OCI-LY1 (cell line): ENCODE data around the gene AMBRA1.

ENCODE experiments used
- H2AFZ ChIP-seq: fragments of 200-600 bp; sonication (generic), shearing (Covaris generic); 2 replicates; pipeline ENCODE4 v1.6.0; 2014; ENCODE audit warnings: antibody characterized with exemption, mild to moderate bottlenecking, low read length
- H3F3A ChIP-seq: fragments of 200-600 bp; sonication (generic), shearing (Covaris generic); 2 replicates; pipeline ENCODE4 v1.6.0; 2014; ENCODE audit warnings: mild to moderate bottlenecking, antibody characterized with exemption, low read length, moderate library complexity; ENCODE audit not compliant: insufficient read depth
- H3K27ac ChIP-seq: fragments of 200-600 bp; sonication (generic); 2 replicates; pipeline ENCODE4 v1.5.1; 2014; ENCODE audit warnings: low read length, mixed run types, mild to moderate bottlenecking, low read depth; ENCODE audit not compliant: poor library complexity, severe bottlenecking
- H3K27me3 ChIP-seq: fragments of 200-600 bp; sonication (generic); 2 replicates; pipeline ENCODE4 v1.6.0; 2014; ENCODE audit warnings: antibody characterized with exemption, mild to moderate bottlenecking, low read length, moderate library complexity; ENCODE audit not compliant: insufficient read depth
- H3K36me3 ChIP-seq: fragments of 200-600 bp; sonication (generic); 2 replicates; pipeline ENCODE4 v1.6.1; 2014; ENCODE audit warnings: mild to moderate bottlenecking, antibody characterized with exemption, low read length, moderate library complexity, mixed read lengths; ENCODE audit not compliant: insufficient read depth
- H3K4me1 ChIP-seq: fragments of 200-600 bp; sonication (generic); 2 replicates; pipeline ENCODE4 v1.5.1; 2014; ENCODE audit warnings: mild to moderate bottlenecking, low read length, moderate library complexity; ENCODE audit not compliant: insufficient read depth, severe bottlenecking
- H3K4me2 ChIP-seq: fragments of 200-600 bp; sonication (generic), shearing (Covaris generic); 2 replicates; pipeline ENCODE4 v1.6.1; 2014; ENCODE audit warnings: low read length
- H3K4me3 ChIP-seq: fragments of 200-600 bp; sonication (generic); 2 replicates; pipeline ENCODE4 v1.5.1; 2014; ENCODE audit warnings: low read length, low read depth, mild to moderate bottlenecking, mixed read lengths; ENCODE audit not compliant: poor library complexity, severe bottlenecking
- H3K79me2 ChIP-seq: fragments of 200-600 bp; shearing (Covaris generic); 2 replicates; pipeline ENCODE4 v1.6.1; 2016; ENCODE audit warnings: mixed run types, low read length, mixed read lengths; ENCODE audit not compliant: insufficient read depth
- H3K9ac ChIP-seq: fragments of 200-600 bp; sonication (generic), shearing (Covaris generic); 2 replicates; pipeline ENCODE4 v1.6.1; 2014; ENCODE audit warnings: mild to moderate bottlenecking, low read length, mixed read lengths
- H3K9me2 ChIP-seq: fragments of 200-600 bp; sonication (generic), shearing (Covaris generic); 2 replicates; pipeline ENCODE4 v1.6.1; 2014; ENCODE audit warnings: low read depth, mild to moderate bottlenecking, low read length, mixed read lengths
- H3K9me3 ChIP-seq: fragments of 200-600 bp; shearing (Covaris generic); 2 replicates; pipeline ENCODE4 v1.6.1; 2014; ENCODE audit warnings: low read length, mixed read lengths
- H4K20me1 ChIP-seq: fragments of 200-600 bp; sonication (generic), shearing (Covaris generic); 2 replicates; pipeline ENCODE4 v1.6.0; 2016; ENCODE audit warnings: mild to moderate bottlenecking, low read length; ENCODE audit not compliant: insufficient read depth
- EZH2 ChIP-seq: fragments of 200-600 bp; sonication (generic), shearing (Covaris generic); IDR thresholded peaks from 2 replicates; pipeline ENCODE4 v1.8.0; 2017; ENCODE audit warnings: borderline replicate concordance, mixed run types, mild to moderate bottlenecking, antibody characterized with exemption, low read length, moderate library complexity, mixed read lengths
- TF ChIP-seq, protein P1 (sequence below): fragments of 200-600 bp; sonication (generic), shearing (Covaris generic); IDR thresholded peaks from 2 replicates; pipeline ENCODE4 v1.5.1; 2017; ENCODE audit warnings: mild to moderate bottlenecking, antibody characterized with exemption, low read length, moderate library complexity, mixed read lengths

AMBRA1 gene

GRCh38 chr11:46348566-46349401, 245.0 kb downstream of the AMBRA1 start:
- H3K79me2 ChIP-seq: no peaks in the 10 kb centered on the region
- H3K9me2 ChIP-seq: no peaks in the 10 kb centered on the region
- no peaks in the 10 kb centered on the region for H3K36me3 ChIP-seq
- no peak overlapping the region for H2AFZ ChIP-seq
- H3K27ac ChIP-seq: peak overlapping the region; percentile 68
- H3K4me1 ChIP-seq: peaks cover 57% of the 10 kb centered on the region
- no peaks in the 10 kb centered on the region for H3K9me3 ChIP-seq
- no peaks in the 10 kb centered on the region for H3F3A ChIP-seq
- peak overlapping the region; percentile 91 for H3K4me3 ChIP-seq
- TF ChIP-seq EZH2: no peak
- TF ChIP-seq, protein P1, sequence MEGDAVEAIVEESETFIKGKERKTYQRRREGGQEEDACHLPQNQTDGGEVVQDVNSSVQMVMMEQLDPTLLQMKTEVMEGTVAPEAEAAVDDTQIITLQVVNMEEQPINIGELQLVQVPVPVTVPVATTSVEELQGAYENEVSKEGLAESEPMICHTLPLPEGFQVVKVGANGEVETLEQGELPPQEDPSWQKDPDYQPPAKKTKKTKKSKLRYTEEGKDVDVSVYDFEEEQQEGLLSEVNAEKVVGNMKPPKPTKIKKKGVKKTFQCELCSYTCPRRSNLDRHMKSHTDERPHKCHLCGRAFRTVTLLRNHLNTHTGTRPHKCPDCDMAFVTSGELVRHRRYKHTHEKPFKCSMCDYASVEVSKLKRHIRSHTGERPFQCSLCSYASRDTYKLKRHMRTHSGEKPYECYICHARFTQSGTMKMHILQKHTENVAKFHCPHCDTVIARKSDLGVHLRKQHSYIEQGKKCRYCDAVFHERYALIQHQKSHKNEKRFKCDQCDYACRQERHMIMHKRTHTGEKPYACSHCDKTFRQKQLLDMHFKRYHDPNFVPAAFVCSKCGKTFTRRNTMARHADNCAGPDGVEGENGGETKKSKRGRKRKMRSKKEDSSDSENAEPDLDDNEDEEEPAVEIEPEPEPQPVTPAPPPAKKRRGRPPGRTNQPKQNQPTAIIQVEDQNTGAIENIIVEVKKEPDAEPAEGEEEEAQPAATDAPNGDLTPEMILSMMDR: no peak
- H3K4me2 ChIP-seq: peak overlapping the region; percentile 94
- peak overlapping the region; percentile 92 for H3K9ac ChIP-seq
- H4K20me1 ChIP-seq: no peaks in the 10 kb centered on the region
- H3K27me3 ChIP-seq: peaks cover 6% of the 10 kb centered on the region

GRCh38 chr11:46347637-46348311, 246.0 kb downstream of the AMBRA1 start:
- Histone ChIP-seq H3F3A (no peaks in the 10 kb centered on the region), H2AFZ (no peak overlapping the region), H3K4me3 (peak overlapping the region; percentile 91), H3K27me3 (peaks cover 6% of the 10 kb centered on the region), H3K27ac (peak overlapping the region; percentile 68), H3K4me2 (peak overlapping the region; percentile 94), H3K4me1 (peaks cover 54% of the 10 kb centered on the region), H3K79me2 (no peaks in the 10 kb centered on the region), H4K20me1 (no peaks in the 10 kb centered on the region), H3K9ac (peak overlapping the region; percentile 92), H3K36me3 (no peaks in the 10 kb centered on the region), H3K9me3 (no peaks in the 10 kb centered on the region), H3K9me2 (no peaks in the 10 kb centered on the region)
- no peak for TF ChIP-seq EZH2
- TF ChIP-seq, protein P1: no peak

- Histone ChIP-seq H3K4me1 (peaks cover 47% of the 10 kb centered on the region), H3K27ac (peak within 1 kb of the TSS; percentile 68)
- no peak for TF ChIP-seq EZH2
- TF ChIP-seq, protein P1: peak; percentile 43
These were observed 246.8 kb downstream of the AMBRA1 start, which contains the start of gene DGKZ for GRCh38 chr11:46346886-46347636. Gene DGKZ, plus strand, starts transcription at chr11:46347463. Its CDS starts 197 bp downstream, at chr11:46347660.

More at GRCh38 chr11:46346886-46347636, 246.8 kb downstream of the AMBRA1 start, which contains the start of gene DGKZ:
- H3K4me2 ChIP-seq: peak within 1 kb of the TSS; percentile 94
- peaks cover 6% of the 10 kb centered on the region for H3K27me3 ChIP-seq
- no peaks in the 10 kb centered on the region for H3F3A ChIP-seq
- no peak within 1 kb of the TSS for H2AFZ ChIP-seq
- peak within 1 kb of the TSS; percentile 92 for H3K9ac ChIP-seq
- H3K36me3 ChIP-seq: no peaks in the 10 kb centered on the region
- no peaks in the 10 kb centered on the region for H3K79me2 ChIP-seq
- H3K9me3 ChIP-seq: no peaks in the 10 kb centered on the region
- peak within 1 kb of the TSS; percentile 91 for H3K4me3 ChIP-seq
- H3K9me2 ChIP-seq: no peaks in the 10 kb centered on the region
- H4K20me1 ChIP-seq: no peaks in the 10 kb centered on the region
